Fibroblast of mammary gland (primary cell): ENCODE results near the gene HSD17B2.

Source experiments
- DNase-seq: peaks from one replicate; pipeline ENCODE4 v3.0.0-alpha.2; 2010; ENCODE audit warnings: low read depth
- H3K4me3 ChIP-seq: 2 replicates; pipeline ENCODE4 v1.5.1; 2011; ENCODE audit warnings: low read depth, mild to moderate bottlenecking, low read length, moderate library complexity; ENCODE audit not compliant: control insufficient read depth
- TF ChIP-seq, protein P1 (sequence below): conservative IDR thresholded peaks from 2 replicates; pipeline ENCODE4 v1.5.1; 2011; ENCODE audit warnings: low read depth, low read length, inconsistent platforms; ENCODE audit not compliant: control insufficient read depth, insufficient read depth

HSD17B2 gene

DNA sequence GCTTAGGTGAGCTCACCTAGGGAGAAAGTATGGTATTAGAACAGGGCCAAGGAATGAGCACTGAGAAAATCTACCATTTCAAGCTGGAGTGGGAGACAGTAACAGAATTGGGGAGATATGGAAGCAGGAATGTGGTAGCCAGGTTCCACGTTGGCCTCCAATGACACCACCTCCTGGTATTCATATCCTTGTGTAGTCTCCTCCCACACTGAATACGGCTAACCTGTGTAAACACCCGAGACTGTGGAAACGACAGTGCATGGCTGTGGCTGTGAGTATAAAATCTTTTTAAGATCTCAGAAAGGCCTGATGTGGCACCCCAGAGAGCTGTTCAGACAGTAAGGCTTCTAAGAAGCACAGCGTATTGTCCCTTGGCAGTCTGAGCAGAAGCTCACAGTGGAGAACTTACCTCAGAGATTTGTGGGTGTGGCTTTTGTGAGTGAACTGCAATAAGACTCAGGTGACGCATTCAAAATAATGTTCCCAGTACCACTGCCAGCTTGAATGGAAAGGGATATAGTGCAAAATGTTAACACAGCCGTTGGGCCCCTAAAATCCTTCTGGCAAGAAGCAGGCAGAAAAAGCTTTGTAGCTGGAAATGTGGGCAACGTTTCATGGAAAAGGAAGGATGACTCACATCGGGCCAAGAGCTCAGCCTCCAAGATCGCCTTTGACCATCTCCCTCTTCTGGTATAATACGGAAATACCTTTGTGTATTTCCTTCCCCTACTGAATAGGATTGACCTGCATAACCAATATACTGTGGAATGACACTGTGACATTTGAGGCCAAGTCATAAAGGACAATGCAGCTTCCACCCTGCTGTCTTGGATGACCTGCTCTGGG, 38.2 kb upstream of the HSD17B2 start:
- TF ChIP-seq, protein P1, sequence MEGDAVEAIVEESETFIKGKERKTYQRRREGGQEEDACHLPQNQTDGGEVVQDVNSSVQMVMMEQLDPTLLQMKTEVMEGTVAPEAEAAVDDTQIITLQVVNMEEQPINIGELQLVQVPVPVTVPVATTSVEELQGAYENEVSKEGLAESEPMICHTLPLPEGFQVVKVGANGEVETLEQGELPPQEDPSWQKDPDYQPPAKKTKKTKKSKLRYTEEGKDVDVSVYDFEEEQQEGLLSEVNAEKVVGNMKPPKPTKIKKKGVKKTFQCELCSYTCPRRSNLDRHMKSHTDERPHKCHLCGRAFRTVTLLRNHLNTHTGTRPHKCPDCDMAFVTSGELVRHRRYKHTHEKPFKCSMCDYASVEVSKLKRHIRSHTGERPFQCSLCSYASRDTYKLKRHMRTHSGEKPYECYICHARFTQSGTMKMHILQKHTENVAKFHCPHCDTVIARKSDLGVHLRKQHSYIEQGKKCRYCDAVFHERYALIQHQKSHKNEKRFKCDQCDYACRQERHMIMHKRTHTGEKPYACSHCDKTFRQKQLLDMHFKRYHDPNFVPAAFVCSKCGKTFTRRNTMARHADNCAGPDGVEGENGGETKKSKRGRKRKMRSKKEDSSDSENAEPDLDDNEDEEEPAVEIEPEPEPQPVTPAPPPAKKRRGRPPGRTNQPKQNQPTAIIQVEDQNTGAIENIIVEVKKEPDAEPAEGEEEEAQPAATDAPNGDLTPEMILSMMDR: peak; percentile 25
- no peak overlapping the region for H3K4me3 ChIP-seq
- peak; percentile 52 for DNase-seq

DNA sequence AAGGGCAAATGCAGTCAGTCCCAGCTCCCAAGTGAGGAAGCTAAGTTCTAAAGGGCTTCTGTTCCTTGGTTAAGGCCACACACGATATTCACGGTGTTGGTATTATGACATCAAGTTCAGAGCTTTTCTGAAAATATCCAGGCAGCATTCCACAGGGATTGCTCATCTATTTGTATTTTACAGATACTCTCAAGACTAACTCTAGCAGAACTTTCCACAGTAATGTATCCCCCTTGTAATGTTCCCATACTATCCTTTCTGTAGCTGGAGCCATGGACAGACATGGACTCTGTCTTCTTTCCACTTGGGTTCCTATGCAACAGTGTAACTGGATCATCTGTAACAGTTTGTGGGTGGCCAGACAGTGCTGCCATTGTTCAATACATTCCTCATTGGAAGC, 37.3 kb upstream of the HSD17B2 start:
- H3K4me3 ChIP-seq: no peak overlapping the region
- DNase-seq: peak; percentile 57
- TF ChIP-seq, protein P1: no peak

DNA sequence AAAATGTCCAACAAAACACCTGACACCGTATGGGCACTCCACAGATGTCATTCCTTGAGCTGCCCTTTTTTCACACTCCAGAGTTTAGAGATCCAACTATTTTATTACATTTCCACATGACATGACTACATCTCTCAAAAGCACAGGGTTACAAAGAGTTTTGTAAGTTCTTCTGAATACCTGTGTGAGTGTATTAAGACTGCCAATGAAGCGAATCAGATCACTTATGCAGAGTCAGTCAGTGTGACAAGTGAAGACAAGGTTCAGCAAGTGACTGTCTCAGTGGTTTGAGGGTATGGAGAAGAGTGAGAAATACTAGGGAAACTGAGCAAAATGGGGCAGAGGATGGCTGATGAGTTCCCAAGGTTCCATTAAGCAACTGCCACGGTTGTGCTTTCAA, 32.2 kb upstream of the HSD17B2 start:
- TF ChIP-seq, protein P1: no peak

DNA sequence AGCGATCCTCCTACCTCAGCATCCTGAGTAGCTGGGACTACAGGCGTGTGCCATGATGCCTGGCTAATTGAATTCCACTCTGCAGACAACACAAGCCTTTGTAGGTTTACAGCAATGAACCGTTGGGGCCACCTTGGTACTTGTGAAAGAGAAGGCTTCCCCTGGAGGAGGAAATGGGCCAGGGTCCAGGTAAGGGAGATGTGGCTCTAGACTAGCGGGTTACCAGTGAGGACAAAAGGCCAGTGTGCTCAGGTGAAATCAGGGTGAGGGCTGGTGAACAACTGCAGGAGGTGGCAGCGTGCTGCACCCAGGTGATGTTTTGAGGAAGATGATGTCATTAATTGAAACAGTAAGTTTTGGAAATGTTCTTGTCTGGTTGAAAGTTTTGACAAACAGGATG, 30.5 kb upstream of the HSD17B2 start:
- TF ChIP-seq, protein P1: no peak
- no peak overlapping the region for H3K4me3 ChIP-seq
- DNase-seq: no peak

More for the DNA sequence above, 32.2 kb upstream of the HSD17B2 start:
- no peak for DNase-seq
- no peak overlapping the region for H3K4me3 ChIP-seq

DNA sequence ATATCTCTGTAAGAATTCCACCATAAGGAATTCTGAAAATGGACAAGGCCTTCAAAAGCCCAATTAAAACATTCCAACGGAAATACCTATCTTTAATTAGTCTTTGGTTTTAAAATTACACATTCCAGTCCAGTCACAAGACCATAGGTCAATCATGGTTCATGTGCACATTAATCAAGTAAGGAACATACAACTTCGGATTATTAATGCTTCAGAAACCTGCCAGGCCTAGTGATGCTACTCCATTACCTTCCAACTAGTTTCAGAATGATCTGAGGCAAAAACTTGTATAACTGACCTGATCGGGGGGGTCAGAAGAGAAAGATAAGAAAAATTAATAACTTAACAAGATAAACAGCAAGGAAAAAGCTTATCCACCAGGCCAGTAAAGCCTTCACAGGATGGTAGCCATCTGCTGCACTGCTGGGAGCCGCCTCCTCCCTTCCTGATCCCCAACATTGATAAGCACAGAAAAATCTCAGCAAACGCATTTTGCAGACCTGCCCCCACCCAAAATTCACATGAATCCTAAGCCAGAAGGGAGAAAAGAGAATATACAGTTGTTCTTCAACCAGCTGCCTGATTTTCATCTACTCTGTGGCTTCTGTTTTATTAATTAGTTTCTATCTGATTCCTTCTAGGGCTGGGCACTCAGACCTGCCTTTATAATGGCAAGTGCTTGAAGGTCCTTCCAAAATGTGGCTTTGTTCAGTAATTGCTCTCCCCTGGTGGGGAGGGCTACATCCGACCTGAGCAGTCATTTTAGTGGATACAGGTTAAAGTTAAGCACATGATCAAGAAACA, 29.8 kb upstream of the HSD17B2 start:
- DNase-seq: no peak
- TF ChIP-seq, protein P1: no peak
- no peak overlapping the region for H3K4me3 ChIP-seq

DNA sequence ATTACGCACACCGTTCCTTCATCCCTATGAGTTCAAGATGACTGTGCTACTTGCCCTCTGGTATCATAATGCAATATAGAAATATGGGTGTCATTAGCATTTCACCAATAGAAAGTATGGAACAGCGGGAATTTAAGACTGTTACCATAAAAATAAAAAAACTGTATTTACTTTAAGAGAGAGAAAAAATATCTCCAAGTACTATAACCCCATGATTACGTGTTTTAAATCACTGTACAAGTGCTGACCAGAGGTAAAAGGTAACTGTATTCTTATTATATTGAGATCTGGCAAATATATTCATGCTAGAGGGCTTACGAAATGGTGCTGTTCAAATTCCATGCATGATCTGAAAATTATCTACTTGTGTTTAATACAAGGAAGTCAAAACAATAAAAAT, 29.0 kb upstream of the HSD17B2 start:
- H3K4me3 ChIP-seq: no peak overlapping the region

More for the DNA sequence above, 29.0 kb upstream of the HSD17B2 start:
- DNase-seq: no peak
- TF ChIP-seq, protein P1: no peak
